GM21529 (cell line): Measurements from ENCODE around the gene EPYC.

Experiments
- ATAC-seq: cut with Tn5 transposase; IDR thresholded peaks from one replicate; pipeline ENCODE4 v1.9.1; 2021; ENCODE audit not compliant: unreplicated experiment

Gene EPYC, protein sequence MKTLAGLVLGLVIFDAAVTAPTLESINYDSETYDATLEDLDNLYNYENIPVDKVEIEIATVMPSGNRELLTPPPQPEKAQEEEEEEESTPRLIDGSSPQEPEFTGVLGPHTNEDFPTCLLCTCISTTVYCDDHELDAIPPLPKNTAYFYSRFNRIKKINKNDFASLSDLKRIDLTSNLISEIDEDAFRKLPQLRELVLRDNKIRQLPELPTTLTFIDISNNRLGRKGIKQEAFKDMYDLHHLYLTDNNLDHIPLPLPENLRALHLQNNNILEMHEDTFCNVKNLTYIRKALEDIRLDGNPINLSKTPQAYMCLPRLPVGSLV

DNA sequence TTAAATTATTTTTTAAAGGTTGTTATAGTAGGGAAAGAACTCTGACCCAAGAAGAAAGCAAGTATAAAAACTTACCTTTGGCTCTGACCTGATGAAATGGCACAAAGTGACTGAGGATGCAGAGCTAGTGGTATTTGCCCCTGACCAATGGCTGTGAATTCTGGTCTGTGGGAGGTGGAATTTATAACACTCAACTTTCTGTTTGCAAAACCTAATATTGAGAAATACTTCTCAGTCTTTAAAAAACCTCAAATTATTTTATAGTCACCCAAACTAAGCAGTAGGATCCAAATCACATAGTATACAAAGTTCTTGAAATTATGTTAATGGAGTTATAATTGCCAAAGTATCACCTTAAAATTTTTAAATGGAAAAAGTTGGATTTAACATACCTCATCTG lies at the start of gene EPYC:
TSS of gene EPYC (minus strand) at position 101 of the 400 bp plus-strand sequence. CDS start 2,407 bp downstream, outside the sequence.
- ATAC-seq: no peak

DNA sequence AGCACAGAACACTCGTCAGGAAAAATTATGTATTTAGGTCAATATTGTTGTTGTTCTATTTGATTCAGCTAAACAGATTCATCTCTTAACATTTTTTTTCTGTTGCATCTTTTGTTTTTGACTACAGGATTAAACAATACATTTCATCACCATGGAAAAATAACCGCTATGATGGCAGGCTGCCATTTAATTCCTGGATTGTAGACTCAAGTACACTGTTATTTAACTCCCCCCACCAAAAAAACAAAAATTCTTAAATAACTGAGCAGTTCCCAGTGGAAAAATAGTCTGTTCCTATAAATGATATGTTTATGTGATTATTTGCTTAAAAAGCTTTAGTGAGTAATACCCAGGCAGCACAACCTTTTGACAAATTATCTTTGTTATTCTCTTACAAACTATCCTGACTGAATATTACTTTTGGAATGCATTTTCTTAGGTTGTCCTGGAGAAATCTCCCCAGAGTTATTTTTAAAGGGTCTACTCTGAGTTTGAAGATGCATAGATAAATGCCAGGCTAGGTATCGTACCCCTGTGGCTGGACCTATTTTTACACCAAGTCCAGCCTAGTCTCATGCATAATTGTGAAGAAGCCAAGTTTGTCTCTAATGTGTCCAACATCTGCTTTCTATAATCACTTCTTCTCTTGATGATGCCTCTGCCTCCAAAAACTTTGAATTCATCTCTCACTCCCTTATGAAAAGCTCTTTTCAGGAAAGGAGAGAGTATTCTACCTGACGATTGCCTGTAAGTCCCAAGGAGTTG lies 49.4 kb upstream of the EPYC start:
- ATAC-seq: no peak

DNA sequence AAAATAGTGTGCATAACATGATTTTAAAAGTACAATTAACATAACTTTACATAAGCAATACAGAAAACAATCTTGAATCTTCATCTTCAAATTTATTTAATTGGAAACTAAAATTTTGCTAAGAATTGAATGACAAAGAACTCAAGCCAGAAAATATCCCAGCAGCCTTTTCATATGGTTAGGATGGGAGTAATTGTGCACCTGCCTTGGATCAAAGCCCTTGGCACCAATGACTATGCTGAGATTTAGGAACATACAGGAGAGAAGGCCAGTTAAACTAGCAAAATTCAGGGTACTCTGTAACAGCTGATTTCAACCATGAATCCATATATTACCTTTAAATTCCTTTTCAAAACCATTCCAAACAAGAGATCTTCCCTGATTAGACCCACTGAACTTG lies 47.3 kb upstream of the EPYC start:
- ATAC-seq: no peak

DNA sequence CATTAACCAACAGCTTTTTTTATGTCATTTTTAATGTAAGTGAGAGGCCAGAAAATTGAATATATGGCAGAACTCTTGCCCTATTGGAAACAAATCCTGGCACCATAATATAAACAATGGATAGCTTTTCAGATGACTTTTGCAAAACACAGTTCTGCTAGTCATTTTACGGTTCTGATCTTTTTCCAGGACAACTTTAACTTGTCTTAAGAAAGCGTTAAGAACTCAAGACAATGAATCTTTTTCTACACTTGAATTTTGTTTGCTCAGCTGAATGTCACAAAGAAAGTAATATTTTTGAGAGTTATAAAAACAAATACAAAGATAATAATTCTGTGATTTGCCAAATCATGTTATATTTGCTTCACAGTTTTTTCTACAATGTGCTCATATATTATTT lies 39.8 kb upstream of the EPYC start:
- no peak for ATAC-seq

DNA sequence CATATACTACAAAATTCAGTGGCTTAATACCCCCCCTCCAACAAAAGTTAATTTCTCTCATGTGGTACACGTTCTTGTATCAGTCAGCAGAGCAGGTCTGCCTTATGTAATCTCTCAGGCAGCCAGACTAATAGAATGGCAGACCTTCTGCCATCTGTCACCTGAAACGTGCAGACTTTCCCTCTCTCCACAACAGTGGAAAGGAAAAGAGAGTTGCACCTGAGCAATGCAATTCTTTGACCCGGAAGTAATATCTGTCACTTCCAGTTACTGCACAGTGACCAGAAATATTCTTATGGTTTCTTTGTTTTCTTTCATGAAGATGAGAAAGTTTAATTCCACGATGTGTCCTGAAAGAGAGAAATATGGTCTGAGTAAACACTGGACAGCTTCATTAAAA lies 38.6 kb upstream of the EPYC start:
- ATAC-seq: no peak

DNA sequence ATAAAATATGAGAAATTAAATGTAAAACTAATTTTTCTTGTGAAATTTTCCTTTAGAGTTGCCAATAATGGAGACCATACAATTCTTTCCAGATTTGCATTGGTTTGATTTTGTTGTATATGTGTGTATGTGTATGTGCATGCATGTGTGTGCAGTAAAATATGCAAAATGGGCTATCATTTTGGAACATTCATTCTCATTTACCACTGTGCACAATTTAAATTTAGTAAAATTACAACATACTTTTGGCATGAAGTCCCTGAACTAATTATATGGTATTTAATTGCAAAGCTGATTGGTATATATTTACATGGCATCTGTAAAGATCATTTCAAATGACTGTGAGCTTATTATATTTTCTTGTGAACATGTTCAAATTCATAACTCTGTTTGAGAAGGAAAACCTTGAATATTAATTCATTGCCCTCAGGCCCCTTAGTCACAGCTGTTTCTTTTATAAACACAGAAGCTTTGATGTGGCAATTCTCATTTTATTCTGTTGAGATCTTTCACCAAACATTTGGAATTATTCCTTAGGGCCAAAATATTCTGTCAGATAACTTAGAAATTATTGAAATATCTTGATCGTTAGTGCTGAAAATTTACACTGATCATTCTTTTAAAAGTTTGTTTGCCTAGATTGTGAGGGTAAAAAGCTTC lies 35.5 kb upstream of the EPYC start:
- ATAC-seq: no peak

DNA sequence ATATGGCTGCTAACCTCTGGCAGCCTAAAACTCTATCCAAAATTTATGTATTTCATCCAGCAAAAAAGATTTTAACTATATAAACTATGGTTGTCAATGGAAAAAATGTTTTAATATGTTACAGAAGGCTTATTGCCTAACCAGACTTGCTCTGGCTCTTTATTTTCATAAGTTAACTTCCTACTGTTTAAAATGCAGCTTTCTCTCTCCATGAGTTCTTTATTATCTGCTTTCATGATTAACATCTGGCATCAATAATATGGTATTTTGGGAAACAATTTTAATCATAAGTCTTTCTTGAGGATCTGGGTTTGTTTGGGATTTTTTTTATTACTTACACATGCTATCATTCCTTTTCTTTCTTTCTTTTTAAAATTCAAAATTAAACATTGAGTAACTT lies 32.5 kb upstream of the EPYC start:
- no peak for ATAC-seq

DNA sequence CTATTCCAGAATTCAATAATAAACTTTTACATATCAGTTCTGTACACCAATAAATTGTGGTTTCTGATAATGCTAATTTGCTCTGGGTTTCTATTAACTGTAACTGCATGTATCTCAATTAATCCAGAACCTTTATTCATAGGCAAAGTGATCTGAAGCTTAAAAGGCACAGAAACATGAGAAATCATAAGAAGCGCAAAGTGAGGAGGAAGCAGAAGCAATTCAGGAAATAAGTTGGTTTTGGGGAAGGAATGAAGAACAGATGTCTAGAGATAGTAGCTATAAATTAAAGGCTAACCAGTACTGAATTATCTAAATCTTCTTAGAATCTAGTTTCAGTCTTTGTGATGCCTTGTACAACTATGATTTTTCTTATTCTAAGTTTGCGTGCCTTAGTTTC lies 28.5 kb upstream of the EPYC start:
- ATAC-seq: no peak

DNA sequence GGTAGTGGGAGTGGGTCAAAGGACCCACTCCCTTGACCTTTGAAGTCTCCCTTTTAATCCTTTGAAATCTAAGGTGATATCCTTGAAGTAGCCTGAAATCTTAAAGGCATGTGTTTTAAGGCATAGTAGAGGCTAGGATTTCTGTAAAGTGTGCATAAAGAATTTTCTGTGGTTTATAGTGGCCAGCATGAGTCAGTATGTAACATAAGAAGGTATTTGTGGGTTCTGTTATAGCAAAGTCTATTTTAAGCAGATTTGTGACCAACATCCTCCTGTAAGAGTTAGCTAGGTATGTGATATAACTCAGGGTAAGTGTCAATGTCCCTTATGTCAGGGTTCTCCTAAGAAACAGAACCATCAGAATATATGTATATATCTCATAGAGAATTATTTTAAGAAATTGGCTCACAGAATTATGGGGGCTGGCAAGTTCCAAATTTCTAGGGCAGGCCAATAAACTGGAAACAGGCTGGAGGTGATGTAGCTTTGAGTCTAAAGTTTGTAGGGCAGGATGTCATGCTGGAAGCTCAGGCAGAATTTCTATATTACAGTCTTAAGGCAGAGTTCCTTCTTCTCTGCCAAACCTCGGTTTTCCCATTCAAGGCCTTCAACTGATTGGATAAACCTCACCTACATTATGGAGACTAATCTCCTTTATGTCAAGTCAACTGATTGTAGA lies 18.7 kb upstream of the EPYC start:
- peak; percentile 71 for ATAC-seq

DNA sequence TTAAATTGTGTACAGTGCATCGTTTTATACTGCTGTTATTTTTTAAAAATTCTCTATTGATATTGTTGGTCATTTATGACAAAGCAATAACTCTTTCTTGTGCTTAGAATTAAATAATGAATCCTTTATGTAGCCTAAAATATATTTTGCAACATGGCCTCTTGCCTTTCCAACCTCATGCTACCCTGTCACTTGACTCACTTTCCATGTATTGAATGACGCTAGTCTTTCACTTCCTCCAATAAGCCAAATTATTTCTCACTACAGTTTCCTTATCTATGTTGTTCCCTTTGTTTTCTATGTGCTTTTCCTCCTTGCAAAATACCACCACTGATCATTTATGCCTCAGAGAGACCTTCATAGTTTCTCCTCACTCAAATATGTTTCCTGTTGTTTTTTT lies 16.3 kb upstream of the EPYC start:
- no peak for ATAC-seq

DNA sequence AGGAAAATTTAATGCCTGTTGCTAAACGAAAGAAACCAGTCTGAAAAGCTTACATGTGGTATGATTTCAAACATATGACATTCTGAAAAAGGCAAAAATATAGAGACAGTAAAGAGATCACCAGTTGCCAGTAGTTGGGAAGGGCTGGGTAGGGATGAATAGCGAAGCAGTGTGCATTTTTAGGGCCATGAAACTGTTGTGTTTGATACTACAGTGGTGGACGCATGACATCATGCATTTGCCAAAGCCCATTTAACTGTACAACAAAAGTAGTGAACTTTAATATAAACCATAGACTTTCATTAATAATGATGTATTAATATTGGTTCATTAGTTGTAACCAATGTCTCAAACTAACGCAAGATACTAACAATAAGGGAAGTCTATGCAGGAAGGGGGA lies 14.7 kb upstream of the EPYC start:
- no peak for ATAC-seq

DNA sequence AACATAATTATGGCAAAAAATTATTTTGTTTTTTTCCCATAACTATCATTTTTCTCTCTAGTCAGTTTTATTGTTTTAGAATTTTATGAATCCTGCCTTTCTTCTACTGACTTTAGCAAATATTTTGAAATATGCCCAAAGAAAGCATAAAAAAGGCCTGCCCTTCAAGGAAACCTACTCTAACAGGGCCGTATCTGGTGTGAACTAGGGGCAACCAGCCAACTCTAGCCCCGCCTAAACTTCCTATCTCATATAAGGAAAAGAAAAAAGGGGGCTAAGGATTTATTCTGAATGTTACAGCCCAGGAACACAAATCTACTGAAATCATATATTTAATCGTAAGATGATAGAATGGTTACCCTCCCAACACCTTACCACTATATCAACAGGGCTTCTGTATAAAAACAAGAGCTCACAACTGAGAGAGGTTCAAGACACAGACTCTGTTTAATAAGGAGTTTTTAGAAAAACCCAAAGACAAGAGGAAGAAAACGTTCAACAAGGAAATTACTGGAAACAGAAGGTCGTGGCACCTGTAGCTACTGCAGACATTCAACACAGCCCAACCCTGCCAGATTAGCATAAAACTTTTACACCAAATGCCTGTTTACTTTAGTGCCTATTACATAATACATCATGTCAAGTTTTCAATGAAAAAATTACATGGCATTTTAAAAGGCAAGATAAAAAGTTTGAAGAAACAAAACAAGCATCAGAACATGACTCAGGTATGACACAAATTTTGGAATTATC lies 12.9 kb upstream of the EPYC start:
- ATAC-seq: no peak

DNA sequence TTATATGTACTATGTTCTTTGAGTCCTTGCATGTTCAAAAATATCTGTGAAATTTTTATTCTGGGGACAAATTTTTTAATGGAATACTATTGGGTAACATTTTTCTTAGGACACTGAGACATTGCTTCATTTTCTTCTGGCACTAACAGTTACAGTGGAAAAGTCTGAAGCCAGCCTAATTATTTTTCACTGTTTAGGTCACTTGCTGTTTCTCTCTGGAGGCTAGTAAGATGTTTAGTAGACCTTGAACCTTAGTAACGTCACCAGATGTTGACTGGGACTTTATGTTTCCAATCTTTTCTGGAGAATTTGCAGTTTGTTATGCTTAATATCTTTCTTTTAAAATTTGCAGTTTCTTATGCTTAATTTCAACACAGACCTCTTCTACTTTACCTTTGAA lies 12.3 kb upstream of the EPYC start:
- no peak for ATAC-seq

DNA sequence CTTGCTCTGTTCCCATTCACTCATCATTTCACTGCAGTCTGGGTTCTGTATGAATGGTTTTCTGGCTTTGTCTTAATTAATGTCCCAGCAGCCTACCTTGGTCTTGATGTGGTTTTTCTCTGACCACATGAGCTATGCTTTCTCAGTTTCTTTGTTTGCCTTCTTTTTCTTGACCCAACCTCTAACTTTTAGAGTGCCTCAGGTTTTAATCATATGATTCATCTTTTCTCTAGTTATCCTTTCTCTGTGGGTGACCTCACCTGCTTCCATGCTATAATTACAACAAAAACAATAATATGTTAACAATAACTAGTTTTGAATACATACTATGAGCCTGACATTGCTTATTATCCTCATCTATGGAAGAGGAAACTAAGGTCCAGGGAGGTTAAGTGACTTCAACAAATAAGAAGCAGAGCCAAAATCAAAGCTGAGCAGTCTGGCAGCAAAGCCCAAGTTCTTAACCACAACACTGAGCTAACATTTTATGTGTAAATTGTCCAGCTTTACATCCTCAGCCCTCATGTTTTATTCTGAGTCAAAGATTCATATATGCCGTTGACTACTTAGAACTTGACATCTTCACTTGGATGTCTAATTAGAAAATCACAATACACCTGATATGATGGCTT lies 4.7 kb upstream of the EPYC start:
- peak; percentile 88 for ATAC-seq

DNA sequence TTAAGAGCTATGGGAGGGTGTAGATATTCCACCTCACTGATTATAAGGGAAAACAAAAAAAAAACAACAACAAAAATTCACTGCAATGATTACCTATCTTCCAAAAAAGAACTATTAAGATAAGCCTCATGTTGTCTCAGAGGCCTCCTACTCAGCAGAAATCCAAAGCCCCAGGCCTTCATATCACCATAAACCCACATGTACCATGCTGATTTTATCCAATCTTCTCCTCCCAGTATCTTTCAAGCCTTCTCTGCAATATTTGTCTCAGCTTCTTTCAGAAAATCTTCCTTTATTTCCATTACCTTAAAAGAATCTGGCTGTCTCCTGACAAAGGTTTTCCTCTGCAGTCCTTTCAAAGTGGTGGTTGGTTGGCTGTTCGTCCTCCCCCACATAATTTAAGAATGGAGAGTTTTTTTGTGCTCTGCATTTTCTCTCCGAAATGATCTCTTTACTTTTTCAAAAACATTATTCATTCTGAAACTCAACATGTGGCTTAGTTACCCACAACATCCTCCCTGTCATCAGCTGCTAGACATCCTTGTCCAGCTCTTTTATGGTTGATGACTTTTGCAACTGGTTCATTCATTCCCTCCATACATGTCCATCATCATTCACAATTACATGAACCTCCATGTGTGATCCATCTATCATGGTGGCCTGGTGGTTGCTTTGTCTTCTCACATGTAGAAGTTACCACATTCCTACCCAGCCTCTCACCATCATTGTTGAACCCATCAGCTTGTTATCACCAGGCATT lies 2.9 kb upstream of the EPYC start:
- ATAC-seq: peak; percentile 81

DNA sequence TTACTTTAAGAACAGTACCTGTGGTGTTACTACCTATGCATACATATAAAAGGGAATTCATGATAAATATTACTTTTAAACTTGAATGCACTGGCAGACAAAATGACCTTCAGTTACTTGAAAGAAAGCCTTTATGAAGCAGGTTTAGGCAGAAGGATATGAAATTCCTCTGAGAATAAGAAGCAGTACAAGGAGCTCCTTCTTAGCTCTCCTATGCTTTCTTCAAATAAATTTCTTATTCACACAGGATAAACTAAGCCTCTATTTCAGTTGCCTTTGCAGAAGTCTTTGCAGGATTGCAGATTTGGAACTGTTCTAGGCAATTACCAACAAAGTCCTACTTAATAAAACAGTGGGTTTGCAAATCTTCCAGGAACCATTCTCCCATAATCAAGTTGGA lies 1.0 kb downstream of the EPYC start:
- ATAC-seq: no peak

DNA sequence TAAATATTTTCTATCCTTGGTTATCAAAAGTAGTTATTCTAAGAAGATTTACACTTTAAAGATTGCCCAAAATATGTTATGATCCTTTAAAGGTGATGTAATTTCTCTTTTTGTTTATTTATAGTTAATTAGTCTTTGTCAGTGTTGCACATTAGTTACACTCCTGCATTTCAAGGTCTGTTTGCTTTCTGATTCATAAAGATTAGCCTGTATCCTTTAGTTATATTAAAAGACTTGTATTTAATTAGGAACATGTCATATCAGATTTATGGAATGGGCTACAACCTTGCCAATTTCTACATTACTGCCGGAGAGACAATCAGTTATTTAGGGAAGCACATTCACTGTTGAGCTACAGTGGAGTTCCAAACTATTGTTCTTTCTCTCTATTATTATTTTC lies 3.5 kb downstream of the EPYC start:
- no peak for ATAC-seq

DNA sequence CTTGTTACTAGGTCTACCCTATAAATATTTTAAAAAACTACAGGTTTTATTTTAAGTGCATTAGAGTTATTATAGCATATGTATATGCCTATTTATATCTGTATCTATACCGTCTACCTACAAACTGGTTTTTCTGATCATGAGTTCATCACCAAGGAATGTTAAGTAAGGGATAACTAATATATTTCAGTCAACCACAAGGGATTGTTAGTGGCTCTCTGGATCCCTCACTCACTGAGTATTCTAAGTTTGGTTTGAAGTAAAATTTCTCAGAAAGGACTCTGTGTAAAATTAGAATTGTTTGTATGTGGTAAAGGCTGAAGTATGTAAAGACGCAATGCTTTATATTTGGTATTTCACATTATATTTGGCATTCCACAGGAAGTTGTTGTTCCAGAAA lies 4.8 kb downstream of the EPYC start:
- ATAC-seq: no peak

DNA sequence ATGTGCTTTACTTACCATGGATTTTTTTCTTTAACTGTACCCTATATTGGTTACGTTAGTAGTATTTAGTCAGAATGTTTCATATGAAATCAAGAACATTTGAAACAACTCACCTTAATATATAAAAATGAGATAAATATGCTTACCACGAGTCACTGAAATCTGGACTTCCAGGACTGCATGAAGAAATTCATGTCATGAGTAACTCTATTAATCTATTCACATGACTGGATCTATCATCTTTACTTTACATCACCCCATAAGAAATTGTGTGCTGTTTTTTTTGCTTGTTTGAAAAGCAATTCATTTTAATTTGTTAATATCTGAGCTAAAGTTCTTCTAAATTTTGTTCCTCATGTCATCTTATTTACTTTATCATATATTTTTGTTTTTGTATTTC lies 5.2 kb downstream of the EPYC start:
- no peak for ATAC-seq

DNA sequence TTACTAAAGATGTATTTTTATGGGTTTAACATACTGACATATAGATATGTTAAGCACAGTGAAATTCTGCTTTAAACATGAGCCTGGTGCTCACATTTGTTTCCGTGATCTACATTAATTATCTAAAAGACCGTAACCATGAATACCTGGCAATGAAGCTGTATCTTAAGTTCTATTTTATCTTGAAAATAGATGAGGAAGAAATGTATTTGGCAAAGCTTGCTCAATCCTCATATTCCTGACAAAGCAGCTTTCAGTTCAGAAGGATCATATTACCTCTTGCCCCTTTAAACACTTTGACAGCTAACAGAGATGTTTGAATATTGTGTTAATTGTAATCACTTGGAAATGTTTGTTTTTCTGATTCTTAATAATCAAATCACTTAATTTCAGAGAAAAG lies 9.8 kb downstream of the EPYC start:
- no peak for ATAC-seq
